Esophagus muscularis mucosa (tissue), 3 donors: ENCODE results near the gene NEB.

ENCODE experiments used
- POLR2A ChIP-seq: fragments of 450-650 bp; IDR thresholded peaks from one replicate; pipeline ENCODE4 v1.6.1; 2017; ENCODE audit warnings: antibody characterized with exemption, moderate library complexity, mild to moderate bottlenecking, low read depth
- TF ChIP-seq, protein P1 (sequence below), 3 experiments: fragments of 200-600 bp in 2 of 3; fragments of 450-650 bp in 1 of 3; sonication (generic) in 2 of 3; IDR thresholded peaks; one replicate each; pipeline ENCODE4 v1.5.1; 2017 to 2019; ENCODE audit warnings: antibody characterized with exemption in 3 of 3, mild to moderate bottlenecking in 2 of 3, moderate library complexity in 1 of 3

DNA sequence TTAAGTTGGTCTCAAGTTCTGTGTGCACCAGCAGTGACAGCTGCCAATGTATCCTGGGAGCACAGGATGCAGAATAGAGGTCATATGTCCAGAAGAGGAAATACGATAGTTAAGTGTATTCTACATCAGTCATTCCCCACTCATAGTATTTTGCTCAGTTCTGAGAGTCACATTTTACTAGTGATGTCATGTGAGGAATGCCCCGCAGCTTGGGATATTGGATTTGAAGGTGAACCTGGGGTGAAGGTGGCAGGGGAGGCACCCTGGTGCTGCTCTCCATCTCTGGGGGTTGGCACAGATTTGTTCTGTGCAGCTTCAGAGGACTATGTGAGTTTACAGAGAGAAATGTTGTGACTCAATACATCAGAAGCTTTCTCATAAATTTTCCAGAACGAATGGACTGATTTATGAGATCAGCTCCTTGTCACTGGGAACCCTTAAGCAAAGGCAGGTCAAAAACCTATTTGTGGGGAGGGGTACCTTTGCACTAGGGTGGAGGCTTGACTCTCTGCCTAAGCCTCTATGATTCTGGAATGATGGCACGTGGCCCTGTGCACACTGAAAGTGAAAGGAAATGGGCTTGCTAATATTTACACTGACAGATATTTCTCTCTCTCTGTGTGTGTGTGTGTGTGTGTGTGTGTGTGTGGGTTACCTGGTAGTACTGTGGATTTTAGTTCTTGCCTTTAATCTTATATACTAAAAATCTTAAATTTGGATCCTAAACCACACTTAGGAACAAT, 95.9 kb downstream of the NEB start:
- TF ChIP-seq, protein P1, sequence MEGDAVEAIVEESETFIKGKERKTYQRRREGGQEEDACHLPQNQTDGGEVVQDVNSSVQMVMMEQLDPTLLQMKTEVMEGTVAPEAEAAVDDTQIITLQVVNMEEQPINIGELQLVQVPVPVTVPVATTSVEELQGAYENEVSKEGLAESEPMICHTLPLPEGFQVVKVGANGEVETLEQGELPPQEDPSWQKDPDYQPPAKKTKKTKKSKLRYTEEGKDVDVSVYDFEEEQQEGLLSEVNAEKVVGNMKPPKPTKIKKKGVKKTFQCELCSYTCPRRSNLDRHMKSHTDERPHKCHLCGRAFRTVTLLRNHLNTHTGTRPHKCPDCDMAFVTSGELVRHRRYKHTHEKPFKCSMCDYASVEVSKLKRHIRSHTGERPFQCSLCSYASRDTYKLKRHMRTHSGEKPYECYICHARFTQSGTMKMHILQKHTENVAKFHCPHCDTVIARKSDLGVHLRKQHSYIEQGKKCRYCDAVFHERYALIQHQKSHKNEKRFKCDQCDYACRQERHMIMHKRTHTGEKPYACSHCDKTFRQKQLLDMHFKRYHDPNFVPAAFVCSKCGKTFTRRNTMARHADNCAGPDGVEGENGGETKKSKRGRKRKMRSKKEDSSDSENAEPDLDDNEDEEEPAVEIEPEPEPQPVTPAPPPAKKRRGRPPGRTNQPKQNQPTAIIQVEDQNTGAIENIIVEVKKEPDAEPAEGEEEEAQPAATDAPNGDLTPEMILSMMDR (IDR thresholded peaks at IDR 0.05), result no peak
- no peak for TF ChIP-seq POLR2A
